Osteoblast (primary cell): Measurements from ENCODE around the gene GABBR2. TPM values are rescaled to one million over a fixed set of nuclear protein-coding genes. Genes with fewer than 3 reads are reported as not detected.

Experiments
- DNase-seq: peaks from one replicate; pipeline ENCODE4 v3.0.0; 2011; ENCODE audit warnings: low spot score, mixed read lengths; ENCODE audit not compliant: insufficient read length; ENCODE audit errors: missing footprints
- H2AFZ ChIP-seq: 2 replicates; pipeline ENCODE4 v1.6.0; 2011; ENCODE audit warnings: mild to moderate bottlenecking, low read length
- H3K27ac ChIP-seq: 2 replicates; pipeline ENCODE4 v1.5.1; 2011; ENCODE audit warnings: mild to moderate bottlenecking, low read depth, low read length, moderate library complexity
- H3K27me3 ChIP-seq: 2 replicates; pipeline ENCODE4 v1.6.0; 2012; ENCODE audit warnings: mild to moderate bottlenecking, control low read depth, inconsistent platforms, low read length, moderate library complexity; ENCODE audit not compliant: insufficient read depth
- H3K36me3 ChIP-seq: 2 replicates; pipeline ENCODE4 v1.5.1; 2011; ENCODE audit warnings: mild to moderate bottlenecking, low read length, control low read depth, moderate library complexity; ENCODE audit not compliant: insufficient read depth
- H3K4me1 ChIP-seq: 2 replicates; pipeline ENCODE4 v1.5.1; 2011; ENCODE audit warnings: mild to moderate bottlenecking, low read length, control low read depth, moderate library complexity; ENCODE audit not compliant: insufficient read depth
- H3K4me2 ChIP-seq: 2 replicates; pipeline ENCODE4 v1.6.0; 2011; ENCODE audit warnings: mild to moderate bottlenecking, low read length; ENCODE audit not compliant: insufficient read depth
- H3K4me3 ChIP-seq: fragments of 200-600 bp; sonication (generic); 3 replicates; pipeline ENCODE4 v1.5.1; 2012; ENCODE audit warnings: mild to moderate bottlenecking, low read length, inconsistent platforms; ENCODE audit not compliant: insufficient read depth
- H3K79me2 ChIP-seq: 2 replicates; pipeline ENCODE4 v1.6.0; 2012; ENCODE audit warnings: mild to moderate bottlenecking, low read length, control low read depth, inconsistent platforms; ENCODE audit not compliant: insufficient read depth
- H3K9me3 ChIP-seq: 2 replicates; pipeline ENCODE4 v1.5.1; 2011; ENCODE audit warnings: low read depth, low read length, control low read depth
- H4K20me1 ChIP-seq: 2 replicates; pipeline ENCODE4 v1.6.0; 2012; ENCODE audit warnings: mild to moderate bottlenecking, low read length, control low read depth; ENCODE audit not compliant: insufficient read depth
- CTCF ChIP-seq: IDR thresholded peaks from 2 replicates; pipeline ENCODE4 v1.5.1; 2011; ENCODE audit warnings: mild to moderate bottlenecking, low read depth, low read length, moderate library complexity; ENCODE audit errors: extremely low read depth
- total RNA-seq: library from RNA; depleted of rRNA; stranded (reverse); fragments of >200 nt; gene quantifications from 2 replicates; pipeline ENCODE4 v1.2.3, GENCODE V29; 2012

The GABBR2 gene
- total RNA-seq = under 0.01 and 0.88 TPM in 2 replicates

GRCh38 chr9:98708933-98709911 is at the start of gene GABBR2:
Gene GABBR2 (minus strand): TSS chr9:98708935. CDS start chr9:98708737, 198 bp downstream.
- DNase-seq = peak; percentile 82
- Histone ChIP-seq H3K4me1 (no peaks in the 10 kb centered on the region), H3K27ac (no peak within 1 kb of the TSS), H3K79me2 (no peaks in the 10 kb centered on the region), H3K36me3 (no peaks in the 10 kb centered on the region), H4K20me1 (no peaks in the 10 kb centered on the region), H3K27me3 (peaks cover 63% of the 10 kb centered on the region), H3K9me3 (no peaks in the 10 kb centered on the region), H3K4me3 (peak within 1 kb of the TSS; percentile 19), H2AFZ (no peak within 1 kb of the TSS), H3K4me2 (no peak within 1 kb of the TSS)
- no peak for TF ChIP-seq CTCF

GRCh38 chr9:98755006-98755618 is 46.4 kb upstream of the GABBR2 start:
- peaks cover 32% of the 10 kb centered on the region for H3K36me3 ChIP-seq
- no peak overlapping the region for H3K4me3 ChIP-seq
- H3K4me1 ChIP-seq = no peaks in the 10 kb centered on the region
- H3K27ac ChIP-seq = no peak overlapping the region
- no peaks in the 10 kb centered on the region for H3K9me3 ChIP-seq
- no peak overlapping the region for H3K4me2 ChIP-seq
- H3K27me3 ChIP-seq = no peaks in the 10 kb centered on the region
- DNase-seq = no peak
- no peaks in the 10 kb centered on the region for H4K20me1 ChIP-seq
- no peak for TF ChIP-seq CTCF
- H3K79me2 ChIP-seq = no peaks in the 10 kb centered on the region
- no peak overlapping the region for H2AFZ ChIP-seq

- no peaks in the 10 kb centered on the region for H3K27me3 ChIP-seq
- no peaks in the 10 kb centered on the region for H3K4me1 ChIP-seq
- no peak overlapping the region for H3K4me2 ChIP-seq
- H2AFZ ChIP-seq = no peak overlapping the region
- no peak overlapping the region for H3K27ac ChIP-seq
- no peaks in the 10 kb centered on the region for H3K79me2 ChIP-seq
- no peak for DNase-seq
- H3K36me3 ChIP-seq = peaks cover 32% of the 10 kb centered on the region
- no peak overlapping the region for H3K4me3 ChIP-seq
- no peaks in the 10 kb centered on the region for H4K20me1 ChIP-seq
- H3K9me3 ChIP-seq = no peaks in the 10 kb centered on the region
- TF ChIP-seq CTCF = no peak
Observed at GRCh38 chr9:98751210-98751609, 42.5 kb upstream of the GABBR2 start.
